ENCODE results near the gene GPSM3. TPM values are rescaled to one million over a fixed set of nuclear protein-coding genes. Genes with fewer than 3 reads are reported as not detected.

Gene GPSM3
- total and polyA plus RNA-seq, 2 of the 13 experiments (the other 11 are each of a cell fraction or from before 2014, with no cell fraction given), result 0.18 to 6.2 TPM

- Histone ChIP-seq H3K4me3 (replicated peaks in 1 of 3; ENCODE audit: insufficient read depth in 1 of 3, low read depth in 2 of 3, low read length in 3 of 3) (no peak overlapping the region), H3K4me2 (ENCODE audit: low read depth, low read length) (no peak overlapping the region), H3K9me3 (ENCODE audit: low read length) (no peaks in the 10 kb centered on the region), H3K9ac (ENCODE audit: insufficient read depth, low read depth, low read length) (no peak overlapping the region), H2AFZ (ENCODE audit: low read length) (no peak overlapping the region), H3K27ac (ENCODE audit: extremely low read length, insufficient read depth, low read length) (no peak overlapping the region), H3K79me2 (ENCODE audit: insufficient read depth, low read length) (no peaks in the 10 kb centered on the region), H3K4me1 (ENCODE audit: insufficient read depth, low read length) (no peaks in the 10 kb centered on the region), H3K36me3 (replicated peaks in 1 of 2; ENCODE audit: control insufficient read depth in 1 of 2, insufficient read depth in 2 of 2, low read length in 2 of 2) (no peaks in the 10 kb centered on the region), H4K20me1 (ENCODE audit: insufficient read depth, low read length) (no peaks in the 10 kb centered on the region), H3K27me3 (ENCODE audit: control insufficient read depth in 1 of 2, insufficient read depth in 2 of 2, low read length in 2 of 2) (peaks cover 0 to 35% of the 10 kb centered on the region in 2 experiments; a peak in 2 of 5 replicates)
- TF ChIP-seq MAFG (CRISPR knock-in tag; IDR thresholded peaks at IDR 0.05) (no peak), SALL2 (CRISPR knock-in tag; IDR thresholded peaks at IDR 0.05) (no peak), ZNF101 (CRISPR knock-in tag; IDR thresholded peaks at IDR 0.05; ENCODE audit: borderline replicate concordance, low read depth) (no peak), HNRNPH1 (optimal IDR thresholded peaks at IDR 0.05; ENCODE audit: low read depth, low read length) (no peak), GABPA (IDR thresholded peaks at IDR 0.05; ENCODE audit: low read depth, low read length) (no peak), GABPA (CRISPR knock-in tag; IDR thresholded peaks at IDR 0.05; ENCODE audit: low read depth) (no peak), ZNF616 (CRISPR knock-in tag; IDR thresholded peaks at IDR 0.05; ENCODE audit: low read depth) (no peak), STAT5B (CRISPR knock-in tag; IDR thresholded peaks at IDR 0.05) (no peak), THRA (CRISPR knock-in tag; IDR thresholded peaks at IDR 0.05; ENCODE audit: borderline replicate concordance) (no peak), MIXL1 (CRISPR knock-in tag; IDR thresholded peaks at IDR 0.05) (no peak), ZNF646 (CRISPR knock-in tag; IDR thresholded peaks at IDR 0.05) (no peak), ZNF24 (IDR thresholded peaks at IDR 0.05) (no peak), ZSCAN9 (CRISPR knock-in tag; IDR thresholded peaks at IDR 0.05; ENCODE audit: borderline replicate concordance) (no peak), KDM1A (CRISPR knock-in tag; IDR thresholded peaks at IDR 0.05) (no peak), ZNF614 (CRISPR knock-in tag; IDR thresholded peaks at IDR 0.05; ENCODE audit: borderline replicate concordance) (no peak), ZNF691 (CRISPR knock-in tag; IDR thresholded peaks at IDR 0.05; ENCODE audit: borderline replicate concordance, low read depth) (no peak), SNAPC5 (CRISPR knock-in tag; IDR thresholded peaks at IDR 0.05; ENCODE audit: borderline replicate concordance) (no peak), ADNP (CRISPR knock-in tag; IDR thresholded peaks at IDR 0.05) (no peak), PCBP2 (optimal IDR thresholded peaks at IDR 0.05; ENCODE audit: low read depth, low read length, poor library complexity, severe bottlenecking) (no peak)
- ATAC-seq (no peak), FAIRE-seq (no peak), DNase-seq (ENCODE audit: low spot score) (no peak)
- ChIA-PET POLR2A (no interaction called here), CTCF (ENCODE audit: low intra/inter-chr PET ratio, low total read pairs) (no interaction called here)
- in situ Hi-C loops (cut with HindIII; ENCODE audit: extremely low pct_ligation_motif_present, low pct_unique_long_range_greater_than_20kb) (no loop called here), intact Hi-C loops (cut with micrococcal nuclease; ENCODE audit: unreplicated experiment) (no loop called here)
- no TSS peak for BruUV-seq (replicated peaks)
- WGBS (ENCODE audit: low lambda C conversion rate), result 39% methylated on average over 7 of the region's 7 CpGs
Observed at GRCh38 chr6:32226434-32226833, 34.0 kb upstream of the GPSM3 start.
